Mucosa of descending colon (tissue), 3 donors: ENCODE results near the gene ZNF17. TPM values are rescaled to one million over a fixed set of nuclear protein-coding genes. Genes with fewer than 3 reads are reported as not detected.

ENCODE experiments used
- ATAC-seq: fragments of 200-7000 bp; cut with Tn5 transposase; one replicate; pipeline ENCODE4 v1.9.1; 2020; ENCODE audit warnings: mild to moderate bottlenecking, moderate library complexity
- DNase-seq, 3 donors: peaks; one replicate each; pipeline ENCODE4 v3.0.0-alpha.2; 2020
- H3K36me3 ChIP-seq: fragments of 200-600 bp; one replicate; pipeline ENCODE4 v1.8.0; 2021; ENCODE audit warnings: low read depth, mild to moderate bottlenecking
- H3K4me1 ChIP-seq: fragments of 200-600 bp; one replicate; pipeline ENCODE4 v1.8.0; 2021; ENCODE audit warnings: low read depth, mild to moderate bottlenecking
- H3K4me3 ChIP-seq: fragments of 200-600 bp; one replicate; pipeline ENCODE4 v1.8.0; 2021; ENCODE audit warnings: mild to moderate bottlenecking
- H3K9me3 ChIP-seq: fragments of 200-600 bp; one replicate; pipeline ENCODE4 v1.8.0; 2021; ENCODE audit warnings: mild to moderate bottlenecking
- CTCF ChIP-seq: fragments of 200-600 bp; IDR thresholded peaks from one replicate; pipeline ENCODE4 v1.8.0; 2022; ENCODE audit warnings: antibody characterized with exemption, mild to moderate bottlenecking
- intact Hi-C, 2 donors: fragments of 100-400 bp; cut with DNase I in 1 of 2; cut with micrococcal nuclease in 1 of 2; formaldehyde crosslinking; loops; one replicate each; pipeline versions ENCODE4 v1.11.0 to v1.11.1; 2022; cut with DNase I, micrococcal nuclease
- total RNA-seq, 3 donors: library from RNA; stranded (reverse); fragmentation: NEBNext Ultra II Directional in 2 of 3; extraction: Animal tissue kit (Norgen Biotek cat#: 25700) in 2 of 3; gene quantifications; one replicate each; pipeline versions ENCODE4 v1.2.1 to v1.2.4, GENCODE V29; 2021 to 2023
- donor health status: DM: no; HTN: no; CAD: no; lungs with moderate emphysema.
- donor health status: DM: no; HTN: no; CAD: no.
- donor health status: DM: no; HTN: yes; CAD: no.

ZNF17 gene
- total RNA-seq, 3 donors from 2014 or later = 8.3 to 13.4 (median 11.0) TPM

GRCh38 chr19:57436417-57436816 lies 25.5 kb downstream of the ZNF17 start:
- no peak for ATAC-seq

DNA sequence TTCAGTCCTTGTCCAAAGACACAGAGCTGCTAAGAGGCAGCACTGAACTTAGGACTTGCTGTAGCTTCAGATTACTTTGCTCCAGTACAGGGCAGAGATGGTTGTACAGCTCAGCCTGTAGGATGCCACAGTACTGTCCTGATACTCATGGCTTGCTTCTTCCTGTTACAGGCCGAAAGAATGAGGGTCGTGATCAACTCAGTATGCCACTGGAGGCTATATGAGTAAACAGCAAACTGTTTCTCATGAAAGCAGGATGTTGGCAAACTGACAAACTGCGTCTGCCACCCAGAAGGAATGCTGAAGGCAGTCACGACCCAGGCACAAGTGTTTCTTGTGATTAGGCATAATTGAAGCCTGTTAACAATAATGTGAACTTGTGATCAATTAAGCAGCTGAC lies 27.0 kb downstream of the ZNF17 start:
- no peak for DNase-seq
- H3K4me1 ChIP-seq = peaks cover 11% of the 10 kb centered on the region
- intact Hi-C loops = no loop called here
- H3K4me3 ChIP-seq = no peak overlapping the region
- no peak for ATAC-seq
- TF ChIP-seq CTCF = no peak
- peaks cover 38% of the 10 kb centered on the region for H3K9me3 ChIP-seq
- no peaks in the 10 kb centered on the region for H3K36me3 ChIP-seq

More at GRCh38 chr19:57436417-57436816, 25.5 kb downstream of the ZNF17 start:
- DNase-seq = no peak
- H3K4me3 ChIP-seq = no peak overlapping the region
- intact Hi-C loops = no loop called here
- H3K9me3 ChIP-seq = peaks cover 25% of the 10 kb centered on the region
- H3K4me1 ChIP-seq = peaks cover 11% of the 10 kb centered on the region
- no peak for TF ChIP-seq CTCF
- H3K36me3 ChIP-seq = no peaks in the 10 kb centered on the region

GRCh38 chr19:57438925-57439324 lies 28.0 kb downstream of the ZNF17 start:
- intact Hi-C loops = no loop called here
- H3K36me3 ChIP-seq = no peaks in the 10 kb centered on the region
- H3K4me3 ChIP-seq = no peak overlapping the region
- H3K9me3 ChIP-seq = peaks cover 48% of the 10 kb centered on the region
- no peak for TF ChIP-seq CTCF
- no peak for DNase-seq
- peaks cover 11% of the 10 kb centered on the region for H3K4me1 ChIP-seq
- ATAC-seq = no peak

DNA sequence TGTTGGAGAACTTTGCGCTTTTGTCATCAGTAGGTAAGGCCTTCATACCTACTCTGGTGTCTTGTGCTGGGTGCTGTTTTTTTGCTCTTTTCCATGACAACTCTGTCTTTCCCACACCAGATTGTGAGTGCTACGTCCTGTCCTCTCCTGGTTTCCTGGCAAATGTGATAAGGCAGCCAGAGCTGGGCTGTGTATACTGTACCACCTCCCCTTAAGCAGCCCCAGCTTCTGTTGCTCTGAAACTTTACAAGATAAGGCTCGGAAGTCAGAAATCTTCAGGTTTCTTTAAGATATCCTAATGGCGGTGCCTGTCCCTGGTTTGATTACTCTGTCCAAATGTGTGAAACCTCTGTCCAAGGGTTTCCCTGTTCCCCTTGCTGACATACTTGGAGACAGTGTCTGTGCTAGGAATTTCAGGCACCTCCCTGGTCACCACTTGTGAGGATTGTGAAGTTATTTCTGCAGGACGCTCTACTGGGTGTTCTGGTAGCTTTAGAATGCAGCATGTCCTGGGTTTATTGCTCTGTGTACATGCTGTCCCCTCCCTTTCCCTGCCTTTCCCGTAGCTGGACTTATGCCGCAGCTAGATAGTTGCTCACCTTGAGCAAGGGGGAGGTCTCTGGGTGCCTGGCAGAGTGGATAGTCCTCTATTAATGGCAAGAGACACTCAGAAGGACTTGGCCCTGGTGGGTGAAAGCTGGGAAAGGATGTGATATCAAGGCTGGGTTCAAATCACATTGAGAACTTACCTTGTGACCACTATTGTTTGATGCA lies 31.2 kb downstream of the ZNF17 start:
- DNase-seq (no peak), ATAC-seq (no peak)
- H3K36me3 ChIP-seq = no peaks in the 10 kb centered on the region
- no peaks in the 10 kb centered on the region for H3K4me1 ChIP-seq
- intact Hi-C loops = no loop called here
- H3K9me3 ChIP-seq = peaks cover 77% of the 10 kb centered on the region
- no peak overlapping the region for H3K4me3 ChIP-seq
- TF ChIP-seq CTCF = no peak

DNA sequence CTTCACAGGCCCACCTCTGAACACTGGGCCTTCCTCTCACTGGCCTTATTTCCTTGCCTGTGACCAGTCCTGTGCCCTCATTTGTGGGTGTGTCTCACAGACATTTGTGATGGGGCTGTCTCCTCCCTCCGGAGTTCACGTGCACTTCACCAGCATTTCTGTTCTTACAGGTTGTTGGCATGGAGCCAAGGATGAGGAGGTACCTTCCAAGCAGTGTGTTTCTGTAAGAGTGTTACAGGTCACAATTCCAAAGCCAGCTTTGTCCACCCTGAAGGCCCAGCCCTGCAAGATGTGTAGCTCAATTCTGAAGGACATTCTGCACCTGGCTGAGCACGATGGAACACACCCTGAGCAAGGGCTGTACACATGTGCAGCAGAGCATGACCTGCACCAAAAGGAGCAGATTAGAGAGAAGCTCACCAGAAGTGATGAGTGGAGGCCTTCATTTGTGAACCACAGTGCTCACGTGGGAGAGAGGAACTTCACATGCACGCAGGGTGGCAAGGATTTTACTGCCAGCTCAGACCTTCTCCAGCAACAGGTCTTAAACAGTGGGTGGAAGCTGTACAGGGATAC lies 32.2 kb downstream of the ZNF17 start:
- no peak for ATAC-seq
- no peak for DNase-seq
- intact Hi-C loops = no loop called here
- Histone ChIP-seq H3K36me3 (no peaks in the 10 kb centered on the region), H3K4me1 (no peaks in the 10 kb centered on the region), H3K4me3 (no peak overlapping the region), H3K9me3 (peaks cover 85% of the 10 kb centered on the region)
- no peak for TF ChIP-seq CTCF
